GM18909 (cell line): ENCODE data around the gene ANKRD13D.

ENCODE experiments used
- ATAC-seq: cut with Tn5 transposase; IDR thresholded peaks from one replicate; pipeline ENCODE4 v1.9.1; 2021; ENCODE audit warnings: mild to moderate bottlenecking; ENCODE audit not compliant: unreplicated experiment, poor library complexity

The ANKRD13D gene

DNA sequence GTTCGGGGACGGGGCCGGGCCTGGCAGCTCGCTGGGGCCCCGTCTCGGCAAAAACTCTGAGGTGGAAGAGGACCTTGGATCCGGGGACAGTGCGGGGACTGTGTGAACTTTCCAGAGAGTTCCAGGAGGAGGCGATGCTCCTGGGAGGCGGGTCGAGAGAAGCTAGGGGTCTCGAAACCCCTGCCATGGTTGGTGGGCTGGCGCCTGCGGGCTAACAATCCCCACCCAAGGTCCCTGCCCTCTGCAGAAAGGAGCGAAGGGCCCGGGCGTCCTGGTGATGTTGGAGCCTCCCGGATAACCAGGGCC, 27.5 kb upstream of the ANKRD13D start:
- ATAC-seq, result no peak

DNA sequence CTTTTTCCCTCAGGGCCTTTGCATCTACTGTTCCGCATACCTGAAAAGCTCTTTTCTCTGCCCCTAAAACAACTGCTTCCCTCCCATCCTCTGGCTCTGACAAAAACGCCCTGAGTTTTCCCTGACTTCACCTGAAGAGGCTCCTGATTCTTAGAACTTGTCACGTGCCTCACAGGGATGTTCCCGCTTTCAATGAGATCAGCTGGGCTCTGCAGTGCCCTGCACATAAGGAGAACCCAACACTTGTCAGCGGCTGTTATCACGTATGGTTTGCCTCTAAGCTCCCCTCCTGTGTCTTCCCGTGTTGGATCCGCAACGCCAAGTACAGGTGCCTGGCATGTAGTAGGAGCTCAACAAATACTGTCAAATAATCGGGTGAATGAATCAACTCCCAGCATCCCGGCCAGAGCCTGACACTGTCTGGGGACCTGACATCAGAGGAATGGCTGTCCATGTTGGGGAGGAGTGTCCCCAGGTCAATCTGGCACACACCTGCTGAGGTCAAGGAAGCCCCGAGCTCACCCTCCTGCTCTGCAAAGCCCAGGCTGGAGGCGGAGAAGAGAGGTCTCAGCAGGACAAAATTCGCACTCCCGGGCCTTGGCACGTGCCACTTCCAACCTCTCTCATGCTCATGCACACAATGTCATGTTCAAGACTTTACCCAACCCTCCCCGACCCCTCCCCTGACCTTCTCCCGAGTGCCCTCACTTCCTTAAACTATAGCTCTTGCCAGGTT, 27.0 kb upstream of the ANKRD13D start:
- no peak for ATAC-seq

DNA sequence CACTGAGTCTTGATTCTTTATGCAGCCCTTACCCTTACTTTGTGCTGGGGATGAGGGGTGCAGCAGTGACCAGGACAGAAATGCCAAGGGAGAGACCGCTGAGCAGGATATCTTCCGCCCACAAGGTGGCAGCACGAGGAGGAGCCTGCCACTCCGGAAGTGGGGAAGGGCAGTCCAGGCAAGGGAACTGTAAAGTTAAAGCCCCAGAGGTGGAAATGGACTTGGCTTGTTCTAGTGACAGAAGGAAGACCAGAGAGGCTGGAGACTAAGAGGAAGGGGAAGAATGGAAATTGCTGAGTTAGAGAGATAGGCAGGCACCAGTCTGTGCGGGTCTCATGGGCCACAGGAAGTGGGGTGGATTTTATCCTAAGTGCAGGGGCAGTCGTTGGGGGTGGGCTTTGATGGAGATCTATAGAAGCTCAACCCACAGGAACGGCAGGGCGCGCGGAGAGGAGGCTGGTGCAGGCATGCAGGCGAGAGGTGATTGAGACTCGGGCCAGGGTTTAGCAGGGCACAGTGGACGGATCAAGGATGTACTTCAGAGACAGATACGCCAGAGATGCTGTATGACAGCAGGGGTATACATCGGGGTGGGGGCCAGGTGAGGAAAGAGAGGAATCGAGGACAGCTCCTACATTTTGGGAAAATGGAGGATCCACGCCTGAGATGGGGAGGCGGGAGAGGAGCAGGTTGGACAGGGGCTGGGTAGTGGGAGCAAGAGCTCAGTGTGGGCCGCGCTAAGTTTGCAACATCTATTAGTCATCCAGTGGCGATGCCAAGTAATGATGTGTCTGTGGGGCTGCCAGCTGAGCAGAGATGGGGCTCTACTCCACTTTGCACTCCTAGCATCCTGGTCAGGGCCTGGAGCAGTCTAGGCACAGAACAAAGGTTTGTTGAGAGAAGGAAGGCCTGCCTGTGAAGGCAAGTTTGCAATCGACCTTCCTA, 26.1 kb upstream of the ANKRD13D start:
- ATAC-seq, result no peak

DNA sequence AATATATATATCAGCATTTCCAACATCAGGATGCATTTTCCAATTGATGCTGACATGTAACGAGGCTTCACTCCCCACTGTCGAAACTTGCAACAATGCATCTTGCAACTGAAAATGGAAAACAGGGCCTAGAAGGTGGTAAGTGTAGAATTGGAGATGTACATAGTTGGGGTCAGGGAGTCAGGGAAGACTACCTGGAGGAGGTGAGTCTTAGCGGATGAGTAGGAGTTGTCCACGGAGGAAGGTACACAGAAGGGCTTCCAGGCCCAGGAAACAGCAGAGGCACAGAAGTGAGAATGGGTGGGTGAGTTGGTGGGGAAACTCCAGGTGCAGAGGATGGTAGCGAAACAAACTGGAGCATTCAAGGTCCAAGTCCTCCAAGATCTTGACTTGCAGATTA, 24.8 kb upstream of the ANKRD13D start:
- ATAC-seq, result no peak

DNA sequence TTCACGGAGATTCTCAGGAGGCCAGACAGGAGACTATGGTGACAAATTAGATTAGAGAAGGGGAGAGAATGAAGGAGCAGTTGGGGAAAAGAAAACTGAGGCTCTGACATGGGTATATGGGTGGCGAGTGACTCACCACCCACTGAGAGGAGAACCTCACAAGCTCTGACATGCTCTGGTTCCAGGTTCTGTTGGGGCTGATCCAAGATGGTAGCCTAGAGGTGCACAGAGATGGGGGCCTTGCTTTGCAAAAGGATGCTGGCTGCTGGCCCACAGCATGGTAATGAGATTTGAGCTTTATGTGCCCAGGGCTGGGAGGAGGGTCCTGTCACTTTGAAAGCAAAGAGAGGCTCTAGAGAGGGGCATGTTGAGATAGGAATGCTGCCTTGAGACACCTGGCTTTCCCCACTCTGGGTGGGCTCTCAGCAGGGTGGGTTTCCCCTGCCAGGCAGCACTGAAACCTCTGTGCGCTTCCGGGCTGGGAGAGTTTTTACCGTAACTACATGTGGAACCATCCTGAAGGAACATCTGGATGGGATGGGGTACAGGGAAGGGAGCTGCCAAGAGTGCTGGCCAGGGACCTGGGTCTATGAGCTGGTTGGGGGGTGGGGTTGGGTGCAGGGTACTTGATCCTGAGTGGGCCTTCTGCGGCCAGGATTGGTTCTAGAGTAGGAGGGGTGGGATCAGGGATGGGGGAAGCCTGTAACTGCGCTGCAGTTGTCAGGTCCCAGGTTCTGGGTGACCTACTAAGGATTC, 24.0 kb upstream of the ANKRD13D start:
- no peak for ATAC-seq

DNA sequence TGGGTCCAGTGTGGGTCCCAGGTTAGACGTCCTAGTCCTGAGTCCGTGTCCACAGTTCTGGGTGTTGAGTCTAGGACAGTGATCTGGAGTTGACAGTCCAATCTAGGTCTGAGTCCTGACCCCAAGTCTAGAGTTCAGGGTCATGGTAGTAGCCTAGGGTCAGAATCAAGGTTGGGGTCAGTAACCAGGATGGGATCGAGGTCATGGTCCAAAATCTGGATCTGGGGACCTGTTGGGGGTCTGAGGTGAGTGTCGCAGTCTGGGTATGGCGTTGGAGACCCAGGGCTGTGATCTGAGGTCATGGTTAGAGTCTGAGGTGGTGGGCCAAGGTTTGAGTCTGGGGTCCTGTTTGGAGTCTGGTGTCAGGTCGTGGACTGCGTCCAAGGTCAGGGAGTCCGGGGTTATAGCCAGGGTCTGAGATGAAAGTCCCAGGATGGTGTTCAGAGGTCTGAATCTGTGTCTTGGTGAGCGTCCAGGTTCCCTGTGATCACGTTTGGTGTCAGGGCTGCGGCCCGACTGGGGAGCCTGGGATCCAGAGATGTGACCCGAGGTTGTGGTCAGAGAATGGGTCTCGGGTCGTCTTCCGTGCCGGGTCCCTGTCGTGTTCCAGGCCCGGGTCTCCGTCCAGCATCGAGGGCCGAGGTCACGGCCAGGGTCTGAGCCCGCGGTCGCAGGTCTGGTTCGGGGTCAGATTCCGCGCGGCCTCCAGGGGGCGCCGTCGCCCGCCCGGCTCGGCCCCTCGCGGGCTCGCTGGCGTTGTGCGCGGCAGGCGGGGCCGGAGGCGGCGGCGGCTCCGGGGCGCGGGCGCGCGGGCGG, 23.3 kb upstream of the ANKRD13D start:
- ATAC-seq, result peak; percentile 59

DNA sequence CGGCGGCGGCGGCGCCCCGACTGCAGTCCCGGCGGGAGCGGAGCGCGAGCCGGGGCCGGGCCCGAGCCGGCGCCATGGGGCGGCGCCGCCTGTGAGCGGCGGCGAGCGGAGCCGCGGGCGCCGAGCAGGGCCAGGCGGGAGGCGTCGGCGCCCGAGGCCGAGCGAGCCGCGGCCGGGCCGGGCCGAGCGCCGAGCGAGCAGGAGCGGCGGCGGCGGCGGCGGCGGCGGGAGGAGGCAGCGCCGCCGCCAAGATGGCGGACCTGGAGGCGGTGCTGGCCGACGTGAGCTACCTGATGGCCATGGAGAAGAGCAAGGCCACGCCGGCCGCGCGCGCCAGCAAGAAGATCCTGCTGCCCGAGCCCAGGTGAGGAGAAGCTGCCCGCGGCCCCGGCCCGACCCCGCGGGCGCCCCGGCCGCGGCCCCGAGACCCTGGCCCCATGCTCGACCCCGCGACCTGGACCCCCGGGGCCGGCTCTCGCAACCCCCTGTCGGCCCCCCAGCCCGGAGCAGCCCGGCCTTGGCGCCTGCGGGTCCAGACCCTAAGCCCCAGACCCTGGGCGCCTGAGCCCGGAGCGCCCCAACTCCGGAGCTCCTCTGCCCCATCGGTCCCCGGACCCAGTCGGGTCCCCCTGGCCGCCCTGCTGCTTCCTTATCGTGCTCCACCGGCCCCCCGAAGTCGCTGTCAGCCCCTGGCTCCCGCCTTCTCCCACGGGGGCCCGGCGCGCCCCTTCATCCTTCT, 22.5 kb upstream of the ANKRD13D start, which contains the start of gene GRK2:
TSS of gene GRK2 (plus strand) at position 25 of the 739 bp plus-strand sequence. CDS start at position 252, 227 bp downstream.
- peak; percentile 20 for ATAC-seq

DNA sequence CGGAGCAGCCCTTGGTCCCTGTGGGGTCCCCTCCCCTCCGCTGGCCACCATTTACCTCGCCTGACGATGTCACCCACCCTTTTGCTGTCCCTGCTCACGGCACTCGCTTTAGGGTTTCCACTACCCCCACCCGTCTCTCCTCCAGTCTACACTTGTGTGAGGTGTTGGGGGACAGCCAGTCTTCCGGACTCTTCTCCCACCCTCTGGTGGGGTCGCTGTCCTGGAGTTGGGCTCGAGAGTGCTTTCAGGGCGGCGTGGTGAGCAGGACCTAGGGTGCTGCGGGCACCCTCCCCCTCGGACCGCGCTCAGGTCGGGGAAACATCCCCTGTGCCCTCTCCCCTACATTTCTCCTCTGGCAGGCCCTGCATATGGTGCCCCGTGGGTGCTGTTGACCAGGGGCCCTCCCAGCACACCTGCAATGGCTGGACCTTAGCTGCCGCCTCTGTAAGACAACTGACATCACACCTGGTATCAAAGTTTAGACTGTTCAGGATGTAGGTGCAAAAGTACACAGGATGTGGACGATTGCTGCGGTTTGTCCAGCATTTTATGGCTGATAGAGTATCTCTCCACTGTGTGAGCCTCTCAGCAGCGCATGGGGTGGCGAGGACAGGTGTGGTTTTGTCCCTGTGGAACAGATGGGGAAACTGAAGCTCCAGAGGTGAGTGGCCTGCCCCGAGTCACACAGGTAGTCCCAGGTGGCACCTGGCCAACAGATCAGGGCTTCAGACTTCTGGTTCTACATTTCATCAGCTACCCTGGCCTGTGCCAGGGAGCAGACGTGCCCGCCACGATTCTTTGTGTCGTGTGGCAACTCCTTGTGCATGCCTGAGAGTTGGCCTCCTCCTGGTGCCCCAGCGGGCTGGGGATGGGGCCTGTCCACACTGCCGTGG, 21.7 kb upstream of the ANKRD13D start:
- ATAC-seq, result no peak

DNA sequence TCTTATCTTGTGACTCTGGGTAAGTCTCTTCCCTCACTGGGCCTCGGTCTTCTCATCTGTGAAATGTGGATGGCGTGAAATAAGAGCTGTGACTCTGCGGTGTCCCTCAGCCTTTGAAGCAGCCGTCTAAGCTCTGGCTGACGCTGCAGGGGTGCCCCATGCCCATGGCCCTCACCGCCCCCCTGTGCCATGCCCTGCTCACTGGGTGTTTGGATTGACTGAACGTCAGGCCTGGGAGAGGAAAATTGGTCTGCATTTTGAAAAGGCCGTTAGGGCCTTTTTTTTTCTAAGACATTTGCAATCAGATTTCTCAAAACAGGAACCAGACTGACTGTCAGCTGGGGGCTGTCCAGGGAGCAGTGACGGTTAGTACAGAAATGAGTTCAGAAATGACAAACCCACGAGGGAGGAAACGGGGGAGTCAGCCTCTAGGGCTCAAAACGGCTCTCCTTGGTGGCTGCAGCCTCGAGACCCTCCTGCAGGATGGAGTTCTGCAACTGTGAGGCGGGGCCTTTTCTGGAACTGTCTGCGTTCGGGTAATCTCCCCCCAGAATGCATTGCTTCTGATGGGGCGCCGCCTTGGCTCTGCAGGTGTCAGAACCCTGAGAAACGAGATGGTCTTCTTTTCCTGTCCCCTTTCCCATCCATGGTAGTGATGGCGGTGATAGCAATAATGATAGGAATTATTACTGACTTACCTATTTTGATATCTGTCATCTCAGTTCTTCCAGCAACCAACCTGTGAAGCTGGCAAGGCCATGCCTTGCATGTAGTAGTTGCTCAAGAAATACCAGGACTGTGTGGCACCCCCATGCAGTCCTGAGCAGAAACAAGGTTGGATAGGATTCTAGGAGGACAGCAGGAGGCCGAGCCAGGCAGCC, 20.8 kb upstream of the ANKRD13D start:
- peak; percentile 31 for ATAC-seq

DNA sequence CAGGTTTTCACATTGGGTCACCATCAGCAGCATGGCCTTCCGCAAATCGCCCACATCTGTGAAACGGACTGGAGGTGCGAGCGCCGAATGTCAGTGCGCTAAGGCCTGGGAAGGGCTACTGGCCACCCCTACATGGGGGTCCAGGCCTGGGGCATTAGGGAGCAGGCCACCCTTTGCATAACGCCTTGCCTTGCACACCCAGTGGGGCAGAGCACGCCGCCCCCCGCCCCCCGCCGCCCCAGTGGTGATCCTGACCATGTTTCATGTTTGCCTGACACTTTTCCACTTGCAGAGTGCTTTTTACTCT, 20.2 kb upstream of the ANKRD13D start:
- ATAC-seq, result no peak

DNA sequence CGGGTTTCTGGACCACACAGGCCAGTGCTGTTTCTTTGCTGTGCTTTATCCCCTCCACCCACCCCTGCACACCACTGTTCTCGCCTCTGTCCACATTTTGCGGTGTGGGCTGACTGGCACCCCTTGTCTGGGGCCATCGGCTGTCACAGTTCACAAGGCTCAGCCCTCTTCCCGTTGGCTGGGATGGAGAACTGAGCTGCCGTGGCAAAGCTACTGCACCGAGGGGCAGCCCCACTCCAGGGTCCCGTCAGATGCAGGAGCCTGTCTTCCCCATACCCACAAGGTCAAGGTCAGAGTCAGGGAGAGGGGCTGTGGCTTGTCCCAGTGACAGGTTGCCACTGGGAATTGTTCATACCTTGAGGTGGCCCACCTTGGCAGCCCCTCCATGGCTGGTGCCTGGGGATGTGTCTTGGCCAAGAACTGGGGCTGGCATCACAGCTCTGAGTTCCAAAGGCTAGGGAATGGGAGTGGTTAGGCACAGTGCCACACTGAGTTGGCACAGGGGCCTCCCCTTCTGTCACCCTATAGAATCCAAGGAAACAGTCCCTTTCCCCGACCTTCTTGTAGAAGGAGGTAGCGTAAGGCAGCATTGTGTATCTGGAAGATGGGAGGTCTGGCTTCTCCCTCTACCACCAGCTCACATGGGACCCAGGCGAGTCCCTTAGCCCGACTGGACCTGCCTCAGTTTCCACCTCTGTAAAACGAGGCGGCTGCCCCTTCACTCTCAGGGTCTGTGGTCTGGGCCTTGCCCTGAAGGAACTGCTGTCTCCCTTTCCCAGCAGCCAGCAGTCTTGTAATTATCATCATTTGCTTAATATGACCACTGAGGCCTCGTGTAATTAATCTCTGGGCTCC, 19.5 kb upstream of the ANKRD13D start:
- no peak for ATAC-seq

DNA sequence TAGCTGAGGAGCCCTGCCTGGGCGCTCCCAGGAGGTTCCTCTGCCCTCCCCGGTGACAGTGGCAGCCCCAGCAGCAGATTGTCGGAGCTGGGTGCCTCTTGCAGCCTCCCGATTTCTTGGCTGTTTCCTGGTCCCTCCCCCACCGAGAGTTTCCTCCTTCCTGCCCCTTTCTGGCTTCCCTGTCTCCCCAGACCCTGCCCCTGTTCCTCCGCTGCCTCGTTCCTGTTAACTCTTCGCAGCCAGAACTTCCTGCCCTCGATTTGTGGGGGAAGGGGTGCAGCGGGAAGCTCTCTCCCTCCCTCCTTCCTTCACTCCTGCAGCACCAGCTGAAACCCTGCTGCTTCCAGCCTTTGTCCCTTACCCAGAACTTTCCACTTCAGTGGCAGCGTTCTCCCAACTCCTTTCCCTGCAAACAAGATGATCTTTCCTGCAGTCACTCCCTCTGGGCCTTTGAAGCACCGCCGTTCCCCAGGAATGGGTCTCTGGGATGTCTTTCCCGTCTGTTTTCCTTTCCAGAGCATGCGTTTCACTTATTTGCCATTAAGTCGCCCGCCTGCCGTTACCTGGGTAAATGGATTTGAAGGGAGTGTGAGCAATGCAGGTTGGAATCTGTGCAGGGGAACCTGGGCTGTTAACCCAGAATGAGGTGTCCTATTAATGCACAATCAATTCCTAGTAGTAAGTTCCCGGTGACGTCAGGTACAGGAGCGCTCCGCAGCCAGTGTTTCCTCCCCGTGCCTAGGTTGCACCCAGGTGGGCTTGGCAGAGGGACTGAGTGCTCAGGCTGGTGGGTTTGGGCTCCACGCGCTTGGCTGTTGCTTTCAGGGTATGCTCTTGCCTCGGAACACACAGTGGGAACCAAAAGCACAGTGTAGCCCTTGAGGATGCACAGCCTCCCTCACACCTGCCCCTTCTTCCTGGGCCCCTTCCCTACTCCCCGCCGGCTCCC, 18.6 kb upstream of the ANKRD13D start:
- ATAC-seq, result no peak

DNA sequence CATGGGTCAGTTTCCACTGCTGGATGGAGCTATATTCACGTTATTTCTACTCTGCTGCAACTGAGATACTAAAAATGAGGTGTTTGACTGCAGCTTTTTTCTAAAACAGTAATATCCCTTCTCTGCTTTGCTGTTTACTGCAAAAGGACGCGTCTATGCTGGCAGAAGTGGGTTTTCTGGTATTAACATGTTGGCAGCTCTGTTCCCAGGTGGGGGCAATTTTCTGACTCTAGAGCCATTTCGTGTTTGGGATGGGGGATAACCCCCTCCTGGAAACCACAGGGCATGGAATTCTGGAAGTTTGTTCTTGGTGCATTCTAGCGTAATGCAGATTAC, 17.9 kb upstream of the ANKRD13D start:
- ATAC-seq, result no peak

DNA sequence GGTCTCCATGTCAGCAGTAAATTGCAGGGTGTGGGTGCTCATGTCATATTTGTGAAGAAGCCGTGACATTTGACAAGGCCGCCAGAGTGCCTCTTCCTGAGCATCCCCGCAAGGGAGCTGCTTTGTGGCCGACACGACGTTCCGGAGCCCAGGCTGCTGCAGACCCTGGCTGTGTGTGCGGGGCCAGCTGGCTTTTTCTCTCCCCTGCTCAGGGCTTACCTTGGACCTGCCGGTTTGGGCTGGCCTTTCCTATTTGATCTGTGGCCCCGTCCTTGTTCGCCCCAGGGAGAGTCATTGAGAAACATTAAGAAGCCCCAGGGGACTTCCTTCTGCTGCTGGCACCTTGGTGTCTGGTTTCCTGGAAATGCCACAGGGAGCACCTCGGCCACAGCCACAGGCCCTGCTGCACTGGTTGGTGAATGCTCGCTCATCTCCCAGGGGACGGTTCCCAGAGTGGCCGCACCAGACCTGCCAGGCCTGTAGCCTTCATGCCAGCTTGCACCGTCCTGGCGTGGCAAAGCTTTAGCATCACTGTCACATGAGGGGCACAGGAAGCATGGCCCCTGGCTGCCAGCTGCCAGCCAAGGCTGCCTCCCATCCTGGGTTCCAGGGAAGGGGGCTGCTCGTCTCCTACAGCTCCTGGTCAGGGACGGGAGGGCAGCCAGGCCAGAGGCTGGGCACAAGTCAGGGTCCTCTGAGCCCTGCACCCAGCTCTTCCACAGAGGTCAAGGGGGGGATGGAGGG, 17.4 kb upstream of the ANKRD13D start:
- ATAC-seq, result no peak
